SH-SY5Y (cell line): ENCODE measurements around the gene RBMS1.

Experiments used
- GATA2 ChIP-seq: IDR thresholded peaks from 2 replicates; pipeline ENCODE4 v1.6.1; 2011; ENCODE audit warnings: mild to moderate bottlenecking, low read depth, low read length
- GATA3 ChIP-seq: IDR thresholded peaks from 2 replicates; pipeline ENCODE4 v1.6.1; 2011; ENCODE audit warnings: low read depth, mild to moderate bottlenecking, low read length, moderate library complexity

DNA sequence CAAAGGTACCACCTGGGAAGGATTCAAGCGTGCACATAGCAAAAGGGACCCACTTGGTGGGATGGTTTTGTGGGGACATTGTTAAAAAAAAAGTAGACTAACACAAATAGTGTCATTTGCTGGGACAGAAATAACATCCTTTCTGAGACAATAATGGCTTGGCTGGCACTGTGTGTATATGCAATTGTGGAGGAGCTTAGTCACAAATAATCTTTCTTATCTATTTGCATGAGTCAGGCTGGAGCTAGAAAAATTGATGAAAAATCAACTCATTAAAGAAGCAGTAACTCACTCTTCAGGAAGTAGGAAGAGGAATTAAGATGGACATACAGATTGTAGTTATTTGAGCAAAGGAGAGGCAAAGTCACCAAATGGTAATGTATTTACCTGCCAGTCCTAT, 264.0 kb downstream of the RBMS1 start:
- TF ChIP-seq GATA2 (no peak), GATA3 (no peak)
